ENCODE results near the gene LMAN1L. TPM values are rescaled to one million over a fixed set of nuclear protein-coding genes. Genes with fewer than 3 reads are reported as not detected.

LMAN1L gene
- total RNA-seq, 2 experiments from 2014 or later, result 0.09 to 0.38 TPM

GRCh38 chr15:74773731-74774252, 38.8 kb upstream of the LMAN1L start:
- Histone ChIP-seq H3K9me3 (ENCODE audit: low read length) (no peaks in the 10 kb centered on the region), H3K36me3 (ENCODE audit: insufficient read depth, low read length) (no peaks in the 10 kb centered on the region), H2AFZ (ENCODE audit: low read length) (no peak overlapping the region), H3K27ac (ENCODE audit: low read depth, low read length, poor library complexity, severe bottlenecking) (peak overlapping the region; percentile 99), H3K4me2 (ENCODE audit: low read length) (peak overlapping the region; percentile 71), H3K4me1 (ENCODE audit: insufficient read depth, low read length, poor library complexity, severe bottlenecking) (peaks cover 85% of the 10 kb centered on the region), H3K79me2 (ENCODE audit: insufficient read depth, low read depth, low read length) (peaks cover 10% of the 10 kb centered on the region; the same call in 1 of the 2 replicates), H4K20me1 (ENCODE audit: insufficient read depth, low read length) (no peaks in the 10 kb centered on the region), H3K9me2 (ENCODE audit: insufficient read depth, low read length) (no peaks in the 10 kb centered on the region), H3K4me3 (ENCODE audit: low read depth, low read length, poor library complexity, severe bottlenecking) (no peak overlapping the region)
- DNase-seq (ENCODE audit: low spot score), result no peak
- ChIA-PET POLR2A (interaction anchor here (0.6 to 11.4 kb wide), 3 partner anchors 15 to 51 kb away, joined by 4 to 221 read pairs (median 7); no protein-coding TSS in a partner anchor), CTCF (ENCODE audit: unreplicated experiment) (interaction anchor here (0.6 to 2.6 kb wide), 4 partner anchors 8 to 234 kb away, joined by 3 to 12 read pairs (median 4); partner anchors contain the start of gene CSK)
- intact Hi-C loops (cut with micrococcal nuclease; ENCODE audit: unreplicated experiment), result no loop called here
- BruUV-seq (replicated peaks), result no TSS peak
- TF ChIP-seq EZH2phosphoT487 (IDR thresholded peaks at IDR 0.05; ENCODE audit: borderline replicate concordance, low read depth, low read length) (no peak), CTCF (conservative IDR thresholded peaks at IDR 0.05; ENCODE audit: low read length) (no peak)

GRCh38 chr15:74775132-74775562, 37.5 kb upstream of the LMAN1L start:
- TF ChIP-seq EZH2phosphoT487 (IDR thresholded peaks at IDR 0.05; ENCODE audit: borderline replicate concordance, low read depth, low read length), result no peak
- no peak for TF ChIP-seq CTCF (conservative IDR thresholded peaks at IDR 0.05; ENCODE audit: low read length)
- H3K4me3 ChIP-seq (ENCODE audit: low read depth, low read length, poor library complexity, severe bottlenecking), result peak overlapping the region; percentile 34
- H3K79me2 ChIP-seq (ENCODE audit: insufficient read depth, low read depth, low read length), result peaks cover 15% of the 10 kb centered on the region; the same call in 1 of the 2 replicates
- H3K4me1 ChIP-seq (ENCODE audit: insufficient read depth, low read length, poor library complexity, severe bottlenecking), result peaks cover 93% of the 10 kb centered on the region
- no peaks in the 10 kb centered on the region for H3K9me3 ChIP-seq (ENCODE audit: low read length)
- no TSS peak for BruUV-seq (replicated peaks)
- intact Hi-C loops (cut with micrococcal nuclease; ENCODE audit: unreplicated experiment), result no loop called here
- no peaks in the 10 kb centered on the region for H3K9me2 ChIP-seq (ENCODE audit: insufficient read depth, low read length)
- H3K36me3 ChIP-seq (ENCODE audit: insufficient read depth, low read length), result no peaks in the 10 kb centered on the region
- H4K20me1 ChIP-seq (ENCODE audit: insufficient read depth, low read length), result no peaks in the 10 kb centered on the region
- peak overlapping the region; percentile 99 for H3K27ac ChIP-seq (ENCODE audit: low read depth, low read length, poor library complexity, severe bottlenecking)
- H3K4me2 ChIP-seq (ENCODE audit: low read length), result peak overlapping the region; percentile 71
- ChIA-PET POLR2A (interaction anchor here (11.4 kb wide), 1 partner anchor 14 kb away, joined by 221 read pairs; no protein-coding TSS in a partner anchor), CTCF (ENCODE audit: unreplicated experiment) (interaction anchor here (0.6 to 2.6 kb wide), 3 partner anchors 9 to 18 kb away, joined by 3 to 12 read pairs (median 10); no protein-coding TSS in a partner anchor)
- no peak overlapping the region for H2AFZ ChIP-seq (ENCODE audit: low read length)
- DNase-seq (ENCODE audit: low spot score), result peak; percentile 66

- peak overlapping the region; percentile 71 for H3K4me2 ChIP-seq (ENCODE audit: low read length)
These were observed 36.7 kb upstream of the LMAN1L start for GRCh38 chr15:74775894-74776293.

More at GRCh38 chr15:74775894-74776293, 36.7 kb upstream of the LMAN1L start:
- no peaks in the 10 kb centered on the region for H4K20me1 ChIP-seq (ENCODE audit: insufficient read depth, low read length)
- no peaks in the 10 kb centered on the region for H3K9me3 ChIP-seq (ENCODE audit: low read length)
- H3K36me3 ChIP-seq (ENCODE audit: insufficient read depth, low read length), result no peaks in the 10 kb centered on the region
- H3K9me2 ChIP-seq (ENCODE audit: insufficient read depth, low read length), result no peaks in the 10 kb centered on the region
- intact Hi-C loops (cut with micrococcal nuclease; ENCODE audit: unreplicated experiment), result no loop called here
- no peak overlapping the region for H3K4me3 ChIP-seq (ENCODE audit: low read depth, low read length, poor library complexity, severe bottlenecking)
- H3K4me1 ChIP-seq (ENCODE audit: insufficient read depth, low read length, poor library complexity, severe bottlenecking), result peaks cover 93% of the 10 kb centered on the region
- TF ChIP-seq CTCF (conservative IDR thresholded peaks at IDR 0.05; ENCODE audit: low read length) (no peak), EZH2phosphoT487 (IDR thresholded peaks at IDR 0.05; ENCODE audit: borderline replicate concordance, low read depth, low read length) (no peak)
- BruUV-seq (replicated peaks), result no TSS peak
- peaks cover 22% of the 10 kb centered on the region; the same call in 1 of the 2 replicates for H3K79me2 ChIP-seq (ENCODE audit: insufficient read depth, low read depth, low read length)
- ChIA-PET POLR2A (interaction anchor here (2.3 to 11.4 kb wide), 2 partner anchors 13 to 22 kb away, joined by 7 to 221 read pairs; no protein-coding TSS in a partner anchor), CTCF (ENCODE audit: unreplicated experiment) (interaction anchor here (2.6 to 4.5 kb wide), 2 partner anchors 12 to 17 kb away, joined by 12 to 40 read pairs; no protein-coding TSS in a partner anchor)
- H2AFZ ChIP-seq (ENCODE audit: low read length), result no peak overlapping the region
- H3K27ac ChIP-seq (ENCODE audit: low read depth, low read length, poor library complexity, severe bottlenecking), result peak overlapping the region; percentile 99
- no peak for DNase-seq (ENCODE audit: low spot score)
